Hepatocyte (in vitro differentiated cells): ENCODE data around the gene KIF3B. TPM values are rescaled to one million over a fixed set of nuclear protein-coding genes. Genes with fewer than 3 reads are reported as not detected.

Experiments
- DNase-seq: peaks from one replicate; pipeline ENCODE4 v3.0.0-alpha.2; 2016; ENCODE audit warnings: low spot score
- H2AFZ ChIP-seq: fragments of 200-600 bp; sonication (generic); 2 replicates; pipeline ENCODE4 v1.6.0; 2016; ENCODE audit warnings: antibody characterized with exemption, mild to moderate bottlenecking
- H3K27ac ChIP-seq: fragments of 200-600 bp; sonication (generic); 2 replicates; pipeline ENCODE4 v1.5.1; 2016; ENCODE audit warnings: mild to moderate bottlenecking
- H3K27me3 ChIP-seq: fragments of 200-600 bp; sonication (generic); 2 replicates; pipeline ENCODE4 v1.6.1; 2016
- H3K36me3 ChIP-seq: fragments of 200-600 bp; sonication (generic); replicated peaks from 2 replicates; pipeline ENCODE4 v1.5.1; 2016; ENCODE audit warnings: low read depth; ENCODE audit not compliant: insufficient read depth
- H3K4me1 ChIP-seq: fragments of 200-600 bp; sonication (generic); 2 replicates; pipeline ENCODE4 v1.5.1; 2016; ENCODE audit warnings: mild to moderate bottlenecking, moderate library complexity; ENCODE audit not compliant: insufficient read depth
- H3K4me2 ChIP-seq: fragments of 200-600 bp; sonication (generic); 2 replicates; pipeline ENCODE4 v1.6.0; 2016
- H3K4me3 ChIP-seq: fragments of 200-600 bp; sonication (generic); 2 replicates; pipeline ENCODE4 v1.5.1; 2016; ENCODE audit warnings: mild to moderate bottlenecking
- H3K79me2 ChIP-seq: fragments of 200-600 bp; sonication (generic); 2 replicates; pipeline ENCODE4 v1.6.0; 2017; ENCODE audit warnings: mild to moderate bottlenecking
- H3K9me2 ChIP-seq: fragments of 200-600 bp; sonication (generic); replicated peaks from 2 replicates; pipeline ENCODE4 v1.6.0; 2017; ENCODE audit warnings: mild to moderate bottlenecking; ENCODE audit not compliant: insufficient read depth
- H3K9me3 ChIP-seq: fragments of 200-600 bp; sonication (generic); 2 replicates; pipeline ENCODE4 v1.5.1; 2016; ENCODE audit warnings: low read depth, mild to moderate bottlenecking
- H4K20me1 ChIP-seq: fragments of 200-600 bp; sonication (generic); 2 replicates; pipeline ENCODE4 v1.6.0; 2016; ENCODE audit warnings: mild to moderate bottlenecking; ENCODE audit not compliant: insufficient read depth, poor library complexity, severe bottlenecking
- EZH2 ChIP-seq: fragments of 200-600 bp; sonication (generic); IDR thresholded peaks from 2 replicates; pipeline ENCODE4 v1.6.1; 2016; ENCODE audit warnings: antibody characterized with exemption, mild to moderate bottlenecking, borderline replicate concordance
- EZH2phosphoT487 ChIP-seq: fragments of 200-600 bp; sonication (generic); IDR thresholded peaks from one replicate; pipeline ENCODE4 v1.6.1; 2018; ENCODE audit warnings: antibody characterized with exemption, mild to moderate bottlenecking, low read depth, moderate library complexity; ENCODE audit not compliant: unreplicated experiment, severe bottlenecking
- WGBS: methylation state at CpG from one replicate; pipeline ENCODE4 v1.1.6; 2016; ENCODE audit warnings: low lambda C conversion rate; ENCODE audit errors: missing lambda C conversion rate; 5-methylcytosine and 5-hydroxymethylcytosine counted together
- polyA plus RNA-seq: library from polyadenylated mRNA; unstranded; fragments of >200 nt; fragmentation: Nextera tagmentation; extraction: Ambion mirVana; gene quantifications from 2 replicates; pipeline ENCODE4 v1.2.1, GENCODE V29; 2016
- total RNA-seq: library from RNA; depleted of rRNA; stranded (reverse); fragments of >200 nt; gene quantifications from 2 replicates; pipeline ENCODE4 v1.2.3, GENCODE V29; 2014
- TF ChIP-seq, protein P1 (sequence below): fragments of 200-600 bp; sonication (generic); IDR thresholded peaks from 2 replicates; pipeline ENCODE4 v1.5.1; 2016; ENCODE audit warnings: antibody characterized with exemption, mild to moderate bottlenecking; ENCODE audit not compliant: poor library complexity

KIF3B gene
- total and polyA plus RNA-seq, 2 experiments from 2014 or later = 11.7 to 32.0 TPM

DNA sequence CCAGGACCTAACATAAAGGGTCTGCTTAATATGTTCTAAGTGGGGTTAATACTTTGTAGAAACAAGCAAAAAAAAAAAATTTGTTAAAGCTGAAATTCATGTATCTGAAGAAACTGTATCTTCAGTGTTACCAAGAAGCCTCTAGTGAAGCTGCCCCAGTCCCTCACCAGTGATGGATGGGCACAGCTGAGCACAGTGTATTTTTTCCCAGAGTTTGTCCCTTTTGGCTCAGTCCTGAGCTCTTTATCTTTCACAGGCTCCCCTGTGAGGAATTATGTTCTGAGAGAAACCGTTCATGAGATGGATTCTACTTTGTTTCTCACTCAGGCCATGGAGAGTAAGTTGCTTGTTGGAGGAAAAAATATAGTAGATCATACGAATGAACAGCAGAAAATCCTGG lies 38.4 kb downstream of the KIF3B start:
- Histone ChIP-seq H3K9me2 (no peaks in the 10 kb centered on the region), H3K27ac (no peak overlapping the region), H3K27me3 (no peaks in the 10 kb centered on the region), H3K9me3 (no peaks in the 10 kb centered on the region), H3K4me2 (no peak overlapping the region), H4K20me1 (no peaks in the 10 kb centered on the region), H3K4me1 (no peaks in the 10 kb centered on the region), H3K4me3 (no peak overlapping the region), H3K36me3 (no peaks in the 10 kb centered on the region), H3K79me2 (peaks cover 17% of the 10 kb centered on the region), H2AFZ (no peak overlapping the region)
- DNase-seq = no peak
- WGBS = 85% methylated on average over 2 of the region's 2 CpGs
- TF ChIP-seq, protein P1, sequence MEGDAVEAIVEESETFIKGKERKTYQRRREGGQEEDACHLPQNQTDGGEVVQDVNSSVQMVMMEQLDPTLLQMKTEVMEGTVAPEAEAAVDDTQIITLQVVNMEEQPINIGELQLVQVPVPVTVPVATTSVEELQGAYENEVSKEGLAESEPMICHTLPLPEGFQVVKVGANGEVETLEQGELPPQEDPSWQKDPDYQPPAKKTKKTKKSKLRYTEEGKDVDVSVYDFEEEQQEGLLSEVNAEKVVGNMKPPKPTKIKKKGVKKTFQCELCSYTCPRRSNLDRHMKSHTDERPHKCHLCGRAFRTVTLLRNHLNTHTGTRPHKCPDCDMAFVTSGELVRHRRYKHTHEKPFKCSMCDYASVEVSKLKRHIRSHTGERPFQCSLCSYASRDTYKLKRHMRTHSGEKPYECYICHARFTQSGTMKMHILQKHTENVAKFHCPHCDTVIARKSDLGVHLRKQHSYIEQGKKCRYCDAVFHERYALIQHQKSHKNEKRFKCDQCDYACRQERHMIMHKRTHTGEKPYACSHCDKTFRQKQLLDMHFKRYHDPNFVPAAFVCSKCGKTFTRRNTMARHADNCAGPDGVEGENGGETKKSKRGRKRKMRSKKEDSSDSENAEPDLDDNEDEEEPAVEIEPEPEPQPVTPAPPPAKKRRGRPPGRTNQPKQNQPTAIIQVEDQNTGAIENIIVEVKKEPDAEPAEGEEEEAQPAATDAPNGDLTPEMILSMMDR = no peak

DNA sequence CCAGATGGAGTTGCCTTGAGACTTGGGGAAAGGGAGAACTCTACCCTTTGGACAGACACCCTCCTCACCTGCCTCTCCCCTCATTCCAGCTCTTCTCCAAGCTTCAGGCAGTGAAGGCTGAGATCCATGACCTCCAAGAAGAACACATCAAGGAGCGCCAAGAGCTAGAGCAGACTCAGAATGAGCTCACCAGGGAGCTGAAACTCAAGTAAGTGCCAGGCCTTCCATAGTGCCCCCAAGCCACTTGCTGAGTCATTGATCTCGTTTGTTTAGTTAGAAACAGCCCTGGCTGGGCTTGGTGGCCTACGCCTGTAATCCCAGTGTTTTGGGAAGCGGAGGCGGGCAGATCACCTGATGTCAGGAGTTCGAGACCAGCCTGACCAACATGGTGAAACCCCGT lies 39.2 kb downstream of the KIF3B start:
- WGBS = 95% methylated on average over 7 of the region's 7 CpGs
- no peak for DNase-seq
- no peak for TF ChIP-seq EZH2phosphoT487
- TF ChIP-seq, protein P1 = no peak
- TF ChIP-seq EZH2 = no peak
- Histone ChIP-seq H2AFZ (no peak overlapping the region), H3K4me1 (no peaks in the 10 kb centered on the region), H3K27ac (no peak overlapping the region), H3K9me3 (no peaks in the 10 kb centered on the region), H3K27me3 (no peaks in the 10 kb centered on the region), H3K79me2 (peaks cover 15% of the 10 kb centered on the region), H3K9me2 (no peaks in the 10 kb centered on the region), H3K36me3 (no peaks in the 10 kb centered on the region), H4K20me1 (no peaks in the 10 kb centered on the region), H3K4me2 (no peak overlapping the region), H3K4me3 (no peak overlapping the region)

DNA sequence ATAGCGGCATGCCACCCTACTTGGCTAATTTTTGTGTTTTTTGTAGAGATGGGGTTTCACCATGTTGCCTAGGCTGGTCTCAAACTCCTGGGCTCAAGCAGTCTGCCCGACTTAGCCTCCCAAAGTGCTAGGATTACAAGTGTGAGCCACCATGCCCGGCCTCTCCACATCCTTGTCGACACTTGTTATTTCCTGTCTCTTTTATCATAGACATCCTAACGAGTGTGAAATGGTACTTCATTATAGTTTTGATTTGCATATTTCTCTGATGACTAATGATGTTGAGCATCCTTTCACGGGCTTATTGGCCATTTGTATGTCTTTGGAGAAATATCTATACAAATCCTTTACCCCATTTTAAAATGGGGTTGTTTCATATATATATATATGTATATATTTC lies 41.6 kb downstream of the KIF3B start:
- Histone ChIP-seq H3K4me2 (no peak overlapping the region), H3K9me2 (no peaks in the 10 kb centered on the region), H3K4me3 (no peak overlapping the region), H3K27me3 (no peaks in the 10 kb centered on the region), H4K20me1 (no peaks in the 10 kb centered on the region), H3K36me3 (no peaks in the 10 kb centered on the region), H3K9me3 (no peaks in the 10 kb centered on the region), H2AFZ (no peak overlapping the region), H3K4me1 (no peaks in the 10 kb centered on the region), H3K27ac (no peak overlapping the region), H3K79me2 (peaks cover 6% of the 10 kb centered on the region)
- TF ChIP-seq EZH2phosphoT487 = no peak
- TF ChIP-seq, protein P1 = no peak
- no peak for TF ChIP-seq EZH2
- WGBS = 97% methylated on average over 6 of the region's 6 CpGs
- no peak for DNase-seq

DNA sequence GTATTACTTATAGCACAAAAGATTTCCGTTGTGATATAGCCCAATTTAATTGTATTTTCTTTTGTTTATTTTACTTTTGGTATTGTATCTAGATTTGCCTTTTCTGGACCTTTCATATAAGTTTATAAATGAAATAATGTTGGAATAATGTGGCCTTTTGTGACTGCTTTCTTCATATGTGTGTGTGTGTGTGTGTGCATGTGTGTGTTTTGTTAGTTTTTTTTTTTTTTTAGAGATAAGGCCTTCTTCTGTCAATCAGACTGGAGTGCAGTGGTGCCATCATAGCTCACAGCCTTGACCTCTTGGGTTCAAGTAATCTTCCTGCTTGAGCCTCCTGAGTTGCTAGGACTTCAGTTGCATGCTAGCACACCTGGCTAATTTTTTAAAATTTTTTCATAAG lies 42.9 kb downstream of the KIF3B start:
- H2AFZ ChIP-seq = no peak overlapping the region
- no peaks in the 10 kb centered on the region for H3K9me2 ChIP-seq
- H3K79me2 ChIP-seq = no peaks in the 10 kb centered on the region
- H3K36me3 ChIP-seq = no peaks in the 10 kb centered on the region
- no peak overlapping the region for H3K4me3 ChIP-seq
- WGBS = 91% methylated on average over 1 of the region's 1 CpG
- no peak overlapping the region for H3K4me2 ChIP-seq
- no peak overlapping the region for H3K27ac ChIP-seq
- H4K20me1 ChIP-seq = no peaks in the 10 kb centered on the region
- DNase-seq = no peak
- H3K4me1 ChIP-seq = no peaks in the 10 kb centered on the region
- no peaks in the 10 kb centered on the region for H3K27me3 ChIP-seq
- TF ChIP-seq, protein P1 = no peak
- TF ChIP-seq EZH2 (no peak), EZH2phosphoT487 (no peak)
- H3K9me3 ChIP-seq = no peaks in the 10 kb centered on the region
